ENCODE data around the gene ELK3.

- no peak for TF ChIP-seq POLR2AphosphoS5 (IDR thresholded peaks at IDR 0.05; ENCODE audit: low read depth, low read length)
- no peak for TF ChIP-seq CTCF (IDR thresholded peaks at IDR 0.05)
- no peak for TF ChIP-seq SMC3 (IDR thresholded peaks at IDR 0.05; ENCODE audit: low read depth, low read length)
- TF ChIP-seq RFX5 (IDR thresholded peaks at IDR 0.05; ENCODE audit: low read length), result no peak
- TF ChIP-seq TEAD4 (IDR thresholded peaks at IDR 0.05; ENCODE audit: borderline replicate concordance, insufficient read depth), result no peak
- no peak for TF ChIP-seq ELF1 (IDR thresholded peaks at IDR 0.05)
- no peak for TF ChIP-seq MXI1 (IDR thresholded peaks at IDR 0.05; ENCODE audit: low read depth, low read length)
- no peak for TF ChIP-seq MAX (IDR thresholded peaks at IDR 0.05; ENCODE audit: low read depth)
- TF ChIP-seq FOXM1 (IDR thresholded peaks at IDR 0.05; ENCODE audit: low read depth), result no peak
These were observed 27.4 kb upstream of the ELK3 start for GRCh38 chr12:96166765-96167164.

Measured in SK-N-SH (cell line).